ENCODE measurements around the gene FBXL16.

DNA sequence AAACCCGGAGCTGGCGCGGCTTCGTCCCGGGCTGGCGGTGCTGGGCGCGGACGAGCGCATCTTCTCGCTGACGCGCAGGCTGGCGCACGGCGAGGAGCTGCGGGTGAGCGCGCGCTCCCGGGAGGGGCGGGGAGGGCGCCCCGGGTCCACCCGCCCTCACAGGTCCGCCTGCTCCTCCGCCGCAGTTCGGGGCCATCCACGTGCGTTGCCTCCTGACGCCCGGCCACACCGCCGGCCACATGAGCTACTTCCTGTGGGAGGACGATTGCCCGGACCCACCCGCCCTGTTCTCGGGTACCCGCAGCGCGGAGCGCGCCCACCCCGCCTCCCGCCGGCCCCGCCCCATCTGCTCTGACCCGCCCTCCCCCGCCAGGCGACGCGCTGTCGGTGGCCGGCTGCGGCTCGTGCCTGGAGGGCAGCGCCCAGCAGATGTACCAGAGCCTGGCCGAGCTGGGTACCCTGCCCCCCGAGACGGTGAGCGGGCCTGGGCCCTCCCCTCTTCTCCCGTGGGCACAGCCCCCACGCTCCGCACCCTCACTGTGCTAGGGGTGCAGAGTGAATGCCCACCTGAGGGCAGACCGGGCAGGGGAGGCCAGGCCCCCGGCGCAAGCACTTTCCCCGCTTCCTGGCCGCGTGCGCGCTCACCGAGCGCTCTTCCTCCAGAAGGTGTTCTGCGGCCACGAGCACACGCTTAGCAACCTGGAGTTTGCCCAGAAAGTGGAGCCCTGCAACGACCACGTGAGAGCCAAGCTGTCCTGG is 22.7 kb upstream of the FBXL16 start:
- TF ChIP-seq CTCF (IDR thresholded peaks at IDR 0.05; ENCODE audit: insufficient read depth, low read length) = no peak
- TF ChIP-seq, protein P1, sequence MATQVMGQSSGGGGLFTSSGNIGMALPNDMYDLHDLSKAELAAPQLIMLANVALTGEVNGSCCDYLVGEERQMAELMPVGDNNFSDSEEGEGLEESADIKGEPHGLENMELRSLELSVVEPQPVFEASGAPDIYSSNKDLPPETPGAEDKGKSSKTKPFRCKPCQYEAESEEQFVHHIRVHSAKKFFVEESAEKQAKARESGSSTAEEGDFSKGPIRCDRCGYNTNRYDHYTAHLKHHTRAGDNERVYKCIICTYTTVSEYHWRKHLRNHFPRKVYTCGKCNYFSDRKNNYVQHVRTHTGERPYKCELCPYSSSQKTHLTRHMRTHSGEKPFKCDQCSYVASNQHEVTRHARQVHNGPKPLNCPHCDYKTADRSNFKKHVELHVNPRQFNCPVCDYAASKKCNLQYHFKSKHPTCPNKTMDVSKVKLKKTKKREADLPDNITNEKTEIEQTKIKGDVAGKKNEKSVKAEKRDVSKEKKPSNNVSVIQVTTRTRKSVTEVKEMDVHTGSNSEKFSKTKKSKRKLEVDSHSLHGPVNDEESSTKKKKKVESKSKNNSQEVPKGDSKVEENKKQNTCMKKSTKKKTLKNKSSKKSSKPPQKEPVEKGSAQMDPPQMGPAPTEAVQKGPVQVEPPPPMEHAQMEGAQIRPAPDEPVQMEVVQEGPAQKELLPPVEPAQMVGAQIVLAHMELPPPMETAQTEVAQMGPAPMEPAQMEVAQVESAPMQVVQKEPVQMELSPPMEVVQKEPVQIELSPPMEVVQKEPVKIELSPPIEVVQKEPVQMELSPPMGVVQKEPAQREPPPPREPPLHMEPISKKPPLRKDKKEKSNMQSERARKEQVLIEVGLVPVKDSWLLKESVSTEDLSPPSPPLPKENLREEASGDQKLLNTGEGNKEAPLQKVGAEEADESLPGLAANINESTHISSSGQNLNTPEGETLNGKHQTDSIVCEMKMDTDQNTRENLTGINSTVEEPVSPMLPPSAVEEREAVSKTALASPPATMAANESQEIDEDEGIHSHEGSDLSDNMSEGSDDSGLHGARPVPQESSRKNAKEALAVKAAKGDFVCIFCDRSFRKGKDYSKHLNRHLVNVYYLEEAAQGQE (IDR thresholded peaks at IDR 0.05; ENCODE audit: insufficient replicate concordance, low read depth) = no peak
- TF ChIP-seq SPI1 (IDR thresholded peaks at IDR 0.05; ENCODE audit: borderline replicate concordance, low read depth) = no peak
- TF ChIP-seq POLR2AphosphoS5 (IDR thresholded peaks at IDR 0.05; ENCODE audit: low read depth) = peak; percentile 43; the same call in 1 of the 2 replicates
- 0 out of 2 replicates have a peak, but pooled peaks have one; percentile 7 for TF ChIP-seq GABPA (IDR thresholded peaks at IDR 0.05; ENCODE audit: low read depth)

Data from HL-60 (cell line).